ENCODE measurements around the gene FBXO34.
"Not testable (repeated sequence)": the region's sequence is repeated elsewhere in the genome, so short reads cannot be mapped to it uniquely, and the experiment has no call there.

The FBXO34 gene

DNA sequence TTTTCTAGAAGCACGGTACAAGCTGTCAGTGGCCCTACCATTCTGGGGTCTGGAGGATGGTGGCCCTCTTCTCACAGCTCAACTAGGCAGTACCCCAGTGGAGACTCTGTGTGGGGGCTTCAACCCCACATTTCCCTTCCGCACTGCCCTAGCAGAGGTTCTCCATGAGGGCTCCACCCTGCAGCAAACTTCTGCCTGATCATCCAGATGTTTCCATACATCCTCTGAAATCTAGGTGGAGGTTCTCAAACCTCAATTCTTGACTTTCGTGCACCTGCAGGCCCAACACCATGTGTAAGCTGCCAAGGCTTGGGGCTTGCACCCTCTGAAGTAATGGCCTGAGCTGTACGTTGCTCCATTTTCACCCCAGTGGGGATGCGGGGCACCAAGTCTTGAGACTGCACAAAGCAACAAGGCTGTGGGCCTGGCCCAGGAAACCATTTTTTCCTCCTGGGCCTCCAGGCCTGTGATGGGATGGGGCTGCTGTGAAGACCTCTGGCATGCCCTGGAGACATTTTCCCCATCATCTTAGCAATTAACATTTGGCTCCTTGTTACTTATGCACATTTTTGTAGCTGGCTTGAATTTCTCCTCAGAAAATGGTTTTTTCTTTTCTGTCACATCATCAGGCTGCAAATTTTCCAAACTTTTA is 41.3 kb downstream of the FBXO34 start:
- not testable (repeated sequence) for DNase-seq (ENCODE audit: low spot score)

DNA sequence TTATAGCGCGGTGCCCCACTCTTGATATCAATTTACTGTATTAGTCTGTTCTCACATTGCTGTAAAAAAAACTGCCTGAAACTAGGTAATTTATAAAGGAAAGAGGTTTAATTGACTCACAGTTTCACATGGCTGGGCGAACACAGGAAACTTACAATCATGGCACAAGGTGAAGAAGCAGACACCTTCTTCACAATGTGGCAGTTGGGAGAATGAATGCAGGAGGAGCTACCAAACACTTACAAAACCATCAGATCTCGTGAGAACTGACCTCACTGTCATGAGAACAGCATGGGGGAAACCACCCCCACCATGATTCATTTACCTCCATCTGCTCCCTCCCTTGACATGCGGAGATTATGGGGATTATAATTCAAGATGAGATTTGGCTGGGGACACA is 42.3 kb downstream of the FBXO34 start:
- DNase-seq (ENCODE audit: low spot score) = no peak

DNA sequence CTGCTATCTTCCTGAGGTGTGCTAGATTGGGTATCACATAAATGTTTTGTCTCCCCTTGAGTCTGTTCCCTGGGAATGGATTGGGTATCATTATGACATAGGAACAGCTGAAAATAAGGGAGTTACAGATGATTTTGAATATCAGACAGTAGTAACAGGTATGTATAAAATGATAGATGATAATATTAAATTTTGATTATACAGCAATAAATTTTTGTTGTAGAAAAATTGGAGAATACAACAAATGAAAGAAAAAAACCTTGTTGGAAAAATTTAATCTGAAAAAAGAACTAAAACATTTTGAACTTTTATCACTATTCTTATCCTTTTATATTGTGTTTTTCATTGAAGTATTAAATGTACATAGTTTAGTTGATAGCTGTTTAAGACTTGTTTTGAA is 43.2 kb downstream of the FBXO34 start:
- DNase-seq (ENCODE audit: low spot score) = no peak

DNA sequence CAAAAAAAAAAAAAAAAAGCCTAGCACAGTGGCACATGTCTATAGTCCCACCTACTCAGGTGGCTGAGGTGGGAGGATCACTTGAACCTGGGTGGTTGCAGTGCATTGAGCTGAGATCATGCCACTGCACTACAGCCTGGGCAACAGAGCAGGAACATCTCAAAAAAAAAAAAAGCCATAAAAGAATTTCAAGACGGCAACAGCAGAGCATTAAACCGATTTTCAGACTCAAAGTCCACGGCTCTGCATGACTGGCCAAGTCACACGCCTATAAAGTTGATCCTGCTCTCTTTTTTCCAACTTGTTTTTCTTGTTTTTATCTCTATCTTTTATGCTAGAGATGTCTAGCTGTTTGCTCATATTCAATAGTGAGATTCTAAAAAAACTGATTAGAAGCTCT is 45.3 kb downstream of the FBXO34 start:
- DNase-seq (ENCODE audit: low spot score) = no peak

DNA sequence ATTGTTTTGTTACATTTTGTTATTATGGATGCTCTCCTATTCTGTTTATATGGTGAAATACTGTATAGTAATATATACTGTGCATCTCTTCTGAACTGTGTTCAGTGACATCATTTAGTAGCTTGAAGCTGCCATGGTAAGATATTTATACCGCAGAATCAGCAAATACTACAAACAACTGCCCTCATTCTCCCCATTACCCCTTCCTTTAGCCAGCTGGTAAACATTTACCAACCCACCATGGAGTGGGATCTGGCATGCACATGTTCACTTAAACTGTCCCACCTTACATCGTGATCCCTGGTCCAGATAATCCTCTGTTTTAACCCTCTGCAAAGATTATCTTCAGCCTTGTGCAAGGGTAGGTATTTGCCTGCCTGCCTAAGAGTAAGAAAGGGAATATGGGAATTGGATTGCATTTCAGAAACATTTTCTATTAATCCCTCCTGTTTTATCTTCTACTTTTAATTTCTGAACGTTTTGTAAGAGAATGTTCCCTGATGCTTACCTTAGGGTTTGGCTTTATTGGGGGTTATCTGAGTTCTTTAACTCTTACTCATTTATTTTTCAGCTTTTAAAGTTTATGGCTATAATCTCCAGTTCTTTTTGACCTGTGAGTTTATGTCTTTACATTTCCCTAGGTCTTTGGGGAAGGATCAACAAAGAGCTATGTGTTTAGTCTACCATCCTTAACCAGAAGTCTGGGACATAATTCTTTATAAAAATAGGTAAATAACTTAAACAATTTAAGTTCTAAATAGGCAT is 46.5 kb downstream of the FBXO34 start:
- DNase-seq (ENCODE audit: low spot score) = no peak

DNA sequence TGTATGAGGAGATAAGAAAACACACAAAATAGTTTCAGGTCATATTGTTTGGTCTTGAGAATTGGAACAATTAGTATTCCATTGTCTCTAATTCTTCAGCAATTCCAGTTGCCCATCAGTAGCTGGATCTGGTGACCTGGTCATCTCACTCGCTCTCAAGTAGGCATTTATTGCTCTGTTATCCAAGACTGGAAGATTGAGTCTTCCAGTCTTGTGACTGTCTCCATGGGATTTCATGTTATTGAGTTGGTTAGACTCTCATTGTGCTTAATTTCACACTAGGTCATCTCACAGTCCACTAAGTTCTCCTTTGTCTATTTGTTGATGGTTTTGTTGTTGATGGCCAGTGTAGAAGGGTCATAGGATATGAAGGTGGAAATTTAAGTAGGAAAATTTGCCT is 47.5 kb downstream of the FBXO34 start:
- no peak for DNase-seq (ENCODE audit: low spot score)

DNA sequence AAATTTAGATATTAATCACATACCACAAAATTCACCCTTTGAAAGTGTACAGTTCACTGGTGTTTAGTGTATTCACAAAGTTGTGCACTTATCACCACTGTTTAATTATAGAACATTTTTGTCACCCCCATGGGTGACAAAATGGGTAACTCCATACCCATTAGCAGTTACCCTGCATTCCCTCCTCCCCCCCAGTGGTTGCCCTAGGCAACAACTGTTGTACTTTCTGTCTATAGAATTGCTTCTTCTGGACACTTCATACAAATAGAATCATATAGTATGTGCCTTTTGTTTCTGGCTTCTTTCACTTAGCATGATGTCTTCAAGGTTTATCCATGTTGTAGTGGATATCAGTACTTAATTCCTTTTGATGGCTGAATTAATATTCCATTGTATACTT is 52.7 kb downstream of the FBXO34 start:
- DNase-seq (ENCODE audit: low spot score) = no peak

DNA sequence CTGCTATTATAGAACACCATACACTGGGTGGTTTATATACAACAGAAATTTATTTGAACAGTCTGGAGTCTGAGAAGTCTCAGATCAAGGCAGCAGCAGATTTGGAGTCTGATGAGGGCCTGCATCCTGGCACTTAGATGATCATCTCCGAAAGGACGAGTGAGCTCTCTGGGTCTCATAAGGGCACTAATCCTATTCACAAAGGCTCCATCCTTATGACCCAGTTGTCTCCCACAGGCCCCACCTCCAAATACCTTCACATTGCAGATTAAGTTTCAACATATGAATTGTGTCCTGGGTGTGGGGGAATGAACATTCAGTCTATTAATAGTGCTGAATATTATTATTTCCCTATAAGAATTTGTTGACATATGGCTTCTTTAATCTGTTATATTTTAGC is 53.6 kb downstream of the FBXO34 start:
- DNase-seq (ENCODE audit: low spot score) = no peak

DNA sequence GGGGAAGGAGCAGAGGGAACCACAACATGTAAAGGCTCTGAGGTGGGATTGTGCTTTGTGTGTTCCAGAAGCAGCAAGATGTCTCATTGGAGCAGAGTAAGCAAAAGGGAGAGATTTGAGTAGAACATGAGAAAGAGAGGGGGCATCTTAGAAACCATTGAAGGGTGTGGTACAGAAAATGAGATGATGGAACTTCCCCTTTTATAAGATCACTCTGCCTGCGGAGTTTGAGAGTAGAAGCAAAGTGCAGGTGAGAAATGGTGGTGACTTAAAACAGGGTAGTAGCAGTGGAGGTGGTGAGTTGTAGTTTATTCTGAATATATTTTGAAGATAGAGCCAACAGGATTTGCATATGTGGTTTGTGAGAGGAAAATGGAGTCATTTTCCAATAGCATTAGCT is 56.0 kb downstream of the FBXO34 start:
- no peak for DNase-seq (ENCODE audit: low spot score)

DNA sequence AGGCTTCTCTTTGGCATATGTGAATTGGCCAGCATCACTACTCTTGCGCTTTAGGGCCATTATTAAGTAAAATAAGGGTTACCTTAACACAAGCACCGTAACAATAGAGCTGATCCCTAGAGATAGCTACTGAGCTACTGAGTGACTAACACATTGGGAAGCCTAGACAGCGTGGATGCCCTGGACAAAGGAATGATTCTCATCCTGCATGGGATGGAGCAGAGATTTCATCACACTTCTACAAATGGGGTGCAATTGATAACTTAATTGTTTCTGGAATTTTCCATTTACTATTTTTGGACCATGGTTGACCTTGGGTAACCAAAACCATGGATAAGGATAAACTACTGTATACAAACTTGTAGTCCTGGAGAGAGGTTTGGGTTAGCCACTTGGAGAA is 57.1 kb downstream of the FBXO34 start:
- no peak for DNase-seq (ENCODE audit: low spot score)

DNA sequence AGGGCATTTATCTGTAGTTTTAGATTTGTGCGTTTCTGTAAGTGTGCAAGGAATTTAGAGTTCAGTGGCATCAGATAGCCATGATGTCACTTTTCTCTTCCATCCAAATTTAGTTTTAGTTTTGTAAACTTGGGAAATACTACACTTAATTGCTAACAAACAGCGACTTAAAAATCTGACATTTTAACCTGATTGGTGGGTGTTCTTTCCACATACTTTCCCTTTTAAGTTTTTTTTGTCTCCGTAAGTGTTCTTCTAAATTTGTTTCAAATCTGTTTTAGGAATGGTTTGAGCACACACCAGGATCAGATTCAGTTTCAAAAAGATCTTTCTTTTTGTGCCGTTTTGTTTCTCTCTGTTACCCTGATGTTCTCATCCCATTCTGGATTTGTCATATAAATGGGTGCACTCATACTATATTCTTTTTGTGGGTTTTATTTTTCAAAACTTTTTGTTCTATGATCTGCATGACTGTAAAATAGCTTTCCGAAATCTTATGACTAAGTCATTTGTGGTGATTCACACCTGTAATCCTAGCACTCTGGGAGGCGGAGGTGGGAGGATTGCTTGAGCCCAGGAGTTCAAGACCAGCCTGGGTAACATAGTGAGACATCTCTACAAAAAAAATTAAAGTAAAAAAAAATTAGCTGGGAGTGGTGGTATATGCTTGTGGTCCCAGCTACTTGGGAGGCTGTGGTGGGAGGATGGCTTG is 58.9 kb downstream of the FBXO34 start:
- peak; percentile 49 for DNase-seq (ENCODE audit: low spot score)

DNA sequence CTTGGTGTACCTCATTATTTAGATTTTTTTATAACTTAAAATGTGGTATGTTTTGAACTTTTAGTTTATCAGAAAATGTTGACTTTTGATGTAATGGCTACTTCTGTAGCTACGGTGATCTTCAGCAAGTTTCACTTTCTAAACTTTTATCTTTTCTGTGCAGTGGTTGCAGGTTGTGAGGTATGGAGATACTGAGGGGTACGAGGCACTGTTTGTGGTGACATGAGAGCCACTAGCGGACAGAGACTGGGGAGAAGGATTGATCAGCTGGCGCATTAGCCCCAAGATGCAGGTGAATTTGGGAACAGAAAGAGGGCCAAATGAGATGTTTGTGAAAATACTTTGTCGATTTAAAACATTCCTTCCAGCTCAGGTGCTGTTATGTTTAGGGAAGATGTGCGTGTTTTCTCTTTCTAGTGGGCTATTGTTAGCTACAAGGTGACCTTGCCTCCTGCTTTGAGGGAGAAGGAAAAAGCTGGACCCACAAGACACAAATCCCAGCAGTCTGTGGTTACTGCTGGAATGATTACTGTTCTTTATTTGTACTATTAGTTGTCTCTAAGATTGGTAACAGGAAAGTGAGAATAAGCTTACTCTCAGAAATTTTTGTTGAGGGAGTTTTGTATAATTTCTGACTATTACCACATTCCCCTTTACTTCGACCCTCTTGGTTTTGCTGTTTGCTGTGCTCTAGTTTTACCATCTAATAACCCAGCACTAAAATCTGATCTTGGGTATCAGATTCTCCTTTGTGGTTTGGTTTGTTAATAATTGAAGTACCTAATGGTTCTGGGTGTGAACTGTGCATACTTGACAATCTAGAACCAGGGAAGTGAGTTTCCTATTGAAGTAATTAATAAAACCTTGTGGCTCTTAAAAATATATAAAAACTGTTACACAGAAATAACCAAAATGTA is 61.7 kb downstream of the FBXO34 start:
- DNase-seq (ENCODE audit: low spot score) = peak; percentile 37

DNA sequence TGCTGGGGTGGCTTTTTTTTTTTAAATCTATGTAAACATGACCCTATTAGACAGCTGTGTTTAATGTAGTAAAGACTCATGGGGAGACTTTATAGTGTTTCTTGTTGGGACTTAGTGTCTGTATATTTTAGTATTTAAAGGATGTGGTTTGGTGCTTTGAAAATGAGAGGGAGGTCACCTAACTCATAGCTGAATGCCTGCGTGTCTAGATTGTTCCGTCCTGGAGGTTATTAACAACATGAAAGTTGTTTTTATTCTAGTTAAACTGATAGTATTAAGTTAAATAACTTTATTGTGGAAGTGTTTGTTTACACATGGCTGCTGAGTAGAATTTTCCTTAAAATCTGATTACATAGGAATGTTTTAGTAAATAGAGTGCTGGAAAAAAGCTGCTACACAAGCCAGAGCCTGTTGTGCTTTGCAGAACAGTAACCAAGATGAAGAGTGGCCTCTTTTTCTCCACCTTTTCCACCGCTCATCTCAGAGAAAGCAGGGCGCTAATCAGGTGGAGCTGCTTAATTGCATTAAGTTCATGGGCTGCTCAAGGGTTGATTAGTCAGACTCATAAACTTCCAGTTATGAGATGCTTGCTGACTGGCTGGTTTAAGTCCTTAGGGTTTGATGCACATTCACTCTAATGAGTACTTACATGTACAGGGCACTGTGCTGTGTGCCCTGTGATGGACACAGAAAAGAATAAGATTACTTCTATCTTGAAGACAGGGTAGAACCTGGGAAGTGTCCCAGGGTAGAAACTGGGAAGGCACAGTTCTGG is 62.7 kb downstream of the FBXO34 start:
- peak; percentile 43 for DNase-seq (ENCODE audit: low spot score)

DNA sequence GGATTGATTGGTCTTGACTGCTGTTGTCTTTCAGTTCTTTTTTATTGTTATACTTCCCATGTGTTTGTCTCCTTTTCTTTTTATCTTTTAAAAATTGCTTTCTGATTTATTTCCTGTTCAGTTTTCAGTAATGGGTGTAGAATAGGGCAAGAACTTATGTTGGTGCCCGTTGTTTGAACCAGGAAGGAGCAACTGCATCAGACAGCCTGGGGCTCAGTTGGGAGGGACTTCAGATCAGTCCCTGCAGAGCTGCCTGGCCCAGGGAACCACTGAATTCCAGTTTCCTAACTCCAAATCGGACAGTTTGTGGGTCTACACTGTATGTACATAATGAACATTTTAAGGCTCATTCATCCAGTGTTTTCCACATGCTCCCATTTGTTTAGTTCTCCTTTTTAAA is 64.9 kb downstream of the FBXO34 start:
- peak; percentile 25 for DNase-seq (ENCODE audit: low spot score)

DNA sequence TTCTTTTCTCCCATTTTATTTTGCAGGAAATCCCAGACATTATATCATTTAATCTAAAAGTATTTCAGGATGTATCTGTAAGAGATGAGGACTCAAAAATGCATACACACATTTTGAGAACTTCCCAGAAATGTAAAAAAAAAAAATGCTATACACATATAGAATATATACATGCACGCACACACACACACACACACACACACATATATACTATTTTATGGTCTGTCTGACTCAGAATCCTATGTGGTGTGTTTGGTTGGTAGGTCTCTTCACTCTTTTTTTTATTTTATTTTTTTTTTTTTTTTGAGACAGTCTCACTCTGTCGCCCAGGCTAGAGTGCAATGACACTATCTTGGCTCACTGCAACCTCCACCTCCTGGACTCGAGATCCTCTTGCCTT is 65.5 kb downstream of the FBXO34 start:
- peak; percentile 34 for DNase-seq (ENCODE audit: low spot score)

DNA sequence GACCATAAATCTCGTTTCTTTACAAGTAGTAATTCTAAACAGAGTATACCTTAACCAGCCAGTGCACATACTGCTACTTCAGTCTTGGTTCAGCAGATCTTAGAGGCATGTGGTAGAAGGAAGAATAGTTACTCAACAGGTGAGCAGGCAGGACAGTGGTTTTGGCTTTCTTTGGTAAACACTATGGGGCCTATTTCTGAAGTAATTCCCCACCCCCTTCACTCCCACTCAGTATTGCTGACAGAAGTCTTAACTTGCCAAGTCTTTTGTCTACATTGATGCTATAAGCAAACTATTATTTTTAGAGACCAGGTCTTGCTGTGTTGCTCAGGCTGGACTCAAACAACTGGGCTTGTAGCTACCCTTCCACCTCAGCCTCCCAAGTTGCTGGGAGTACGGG is 68.5 kb downstream of the FBXO34 start:
- peak; percentile 34 for DNase-seq (ENCODE audit: low spot score)

DNA sequence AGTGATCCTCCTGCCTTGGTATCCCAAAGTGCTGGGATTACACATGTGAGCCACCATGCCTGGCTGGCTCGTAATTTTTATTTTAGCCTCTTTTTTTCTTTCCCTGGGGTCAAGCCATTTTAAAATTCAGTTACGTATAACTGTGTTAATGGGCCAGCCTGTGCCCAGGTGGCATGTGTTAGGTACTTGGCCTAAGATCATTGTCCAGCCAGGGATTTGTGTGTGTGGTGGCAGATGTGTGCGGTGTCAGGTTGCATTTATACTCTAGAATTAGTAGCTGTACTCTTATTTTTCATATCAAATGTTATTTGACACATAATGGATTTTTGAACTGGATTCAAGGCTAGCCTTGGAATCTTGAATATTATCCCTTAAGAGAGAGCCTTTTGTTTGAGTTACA is 69.3 kb downstream of the FBXO34 start:
- DNase-seq (ENCODE audit: low spot score) = no peak

DNA sequence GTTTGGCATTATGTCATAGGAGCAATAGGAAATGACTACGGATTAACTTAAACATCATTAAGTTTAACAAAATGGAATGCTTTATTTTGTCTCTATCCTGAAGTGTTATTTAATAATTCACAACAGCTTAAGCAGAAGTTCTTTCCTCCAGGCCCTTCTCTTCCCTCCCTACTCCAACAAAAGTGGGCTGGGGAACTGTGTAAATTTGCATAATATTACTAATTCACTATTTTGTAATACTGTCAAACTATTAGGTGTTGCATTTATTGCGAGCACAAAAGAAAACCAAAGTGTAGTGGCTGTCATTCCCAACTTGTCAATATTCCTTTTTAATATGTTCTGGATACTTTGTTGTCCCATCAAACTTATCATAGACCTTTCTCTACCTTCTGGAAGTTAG is 70.6 kb downstream of the FBXO34 start:
- DNase-seq (ENCODE audit: low spot score) = no peak

DNA sequence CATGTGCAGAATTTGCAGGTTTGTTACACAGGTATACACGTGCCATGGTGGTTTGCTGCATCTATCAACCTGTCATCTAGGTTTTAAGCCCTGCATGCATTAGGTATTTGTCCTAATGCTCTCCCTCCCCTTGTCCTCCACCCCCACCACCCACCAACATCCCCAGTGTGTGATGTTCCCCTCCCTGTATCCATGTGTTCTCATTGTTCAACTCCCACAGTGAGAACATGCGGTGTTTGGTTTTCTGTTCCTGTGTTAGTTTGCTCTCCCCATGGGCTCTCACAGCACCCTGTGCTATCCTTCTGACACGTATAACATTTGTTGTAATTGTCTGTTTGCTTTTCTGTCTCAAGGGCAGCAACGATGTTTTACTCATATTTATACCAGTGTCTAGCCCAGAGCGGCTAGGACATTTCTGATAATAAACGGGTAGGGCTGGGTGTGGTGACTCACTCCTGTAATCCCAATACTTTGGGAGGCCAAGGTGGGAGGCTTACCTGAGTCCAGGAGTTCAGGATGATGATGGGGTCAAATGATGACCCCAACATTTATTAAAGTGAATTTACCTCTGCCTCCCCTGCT is 73.5 kb downstream of the FBXO34 start:
- not testable (repeated sequence) for DNase-seq (ENCODE audit: low spot score)

DNA sequence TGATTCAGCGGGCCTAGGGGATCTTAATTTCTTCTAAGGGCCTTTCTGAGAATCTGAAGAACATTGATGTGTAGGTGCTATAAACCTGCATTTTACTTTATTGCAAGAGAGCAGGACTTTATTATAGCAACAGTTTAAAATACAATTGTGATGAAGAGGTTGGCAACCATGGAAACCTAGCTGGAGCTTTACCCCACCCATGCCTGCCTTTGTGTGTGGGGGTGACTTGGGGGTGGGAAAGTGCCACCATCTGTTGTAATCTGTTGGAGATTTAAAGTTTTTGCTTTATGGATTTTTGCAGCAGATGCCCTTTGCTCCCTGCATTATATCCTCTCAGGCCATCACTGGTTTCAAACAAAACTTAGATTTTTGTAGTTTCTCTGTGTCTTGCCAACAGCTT is 75.8 kb downstream of the FBXO34 start:
- DNase-seq (ENCODE audit: low spot score) = peak; percentile 12

DNA sequence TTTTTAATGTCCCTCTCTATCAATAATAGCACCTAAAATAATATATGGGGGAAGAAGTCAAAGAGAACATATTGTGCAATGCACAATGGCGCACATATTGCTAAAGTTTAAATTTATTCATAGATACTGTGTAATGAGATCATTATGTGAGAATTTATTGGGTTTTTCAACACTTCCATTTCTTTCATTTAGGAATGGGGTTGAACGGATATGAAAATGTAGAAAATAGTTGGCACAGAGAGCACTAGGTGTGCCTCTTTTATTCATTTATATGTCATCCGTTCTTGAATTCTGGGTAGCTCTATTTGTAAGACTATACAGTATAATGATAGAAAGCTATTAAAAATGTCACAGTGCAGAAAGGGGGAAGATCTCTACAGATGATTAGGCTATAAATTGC is 76.5 kb downstream of the FBXO34 start:
- DNase-seq (ENCODE audit: low spot score) = no peak
